Measurements from ENCODE around the gene LY6G6F.

DNA sequence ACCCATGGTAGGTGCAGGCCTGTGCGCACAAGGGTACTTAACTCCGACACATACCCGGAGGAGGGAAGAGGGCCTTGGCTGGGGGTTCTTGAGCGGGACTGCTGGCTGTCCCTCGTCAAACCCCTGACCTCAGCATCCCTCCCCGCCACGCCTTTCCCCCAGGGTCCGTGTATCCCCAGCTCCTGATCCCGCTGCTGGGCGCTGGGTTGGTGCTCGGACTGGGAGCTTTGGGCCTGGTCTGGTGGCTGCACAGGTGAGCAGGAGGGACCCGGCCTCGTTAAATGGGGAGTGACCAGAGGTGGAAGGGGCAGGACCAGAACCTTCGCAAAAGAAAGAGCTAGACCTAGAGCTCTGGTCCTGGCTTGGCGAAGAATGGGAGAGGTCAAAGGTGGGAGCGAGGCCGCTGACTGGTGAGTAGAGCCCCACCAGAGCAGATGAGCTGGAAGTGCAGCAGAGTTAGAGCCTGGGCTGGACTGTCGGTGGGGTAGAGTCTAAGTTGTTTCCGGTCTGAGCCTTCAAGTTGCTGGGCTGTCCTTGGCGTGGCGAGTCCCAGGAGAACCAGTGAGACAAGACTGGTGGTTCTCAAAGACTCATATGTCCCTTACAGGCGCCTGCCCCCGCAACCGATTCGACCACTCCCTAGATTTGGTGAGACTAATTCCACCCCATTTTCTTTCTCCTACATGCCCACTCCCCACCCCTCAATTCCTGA lies 17.5 kb downstream of the LY6G6F start:
- TF ChIP-seq, protein P1, sequence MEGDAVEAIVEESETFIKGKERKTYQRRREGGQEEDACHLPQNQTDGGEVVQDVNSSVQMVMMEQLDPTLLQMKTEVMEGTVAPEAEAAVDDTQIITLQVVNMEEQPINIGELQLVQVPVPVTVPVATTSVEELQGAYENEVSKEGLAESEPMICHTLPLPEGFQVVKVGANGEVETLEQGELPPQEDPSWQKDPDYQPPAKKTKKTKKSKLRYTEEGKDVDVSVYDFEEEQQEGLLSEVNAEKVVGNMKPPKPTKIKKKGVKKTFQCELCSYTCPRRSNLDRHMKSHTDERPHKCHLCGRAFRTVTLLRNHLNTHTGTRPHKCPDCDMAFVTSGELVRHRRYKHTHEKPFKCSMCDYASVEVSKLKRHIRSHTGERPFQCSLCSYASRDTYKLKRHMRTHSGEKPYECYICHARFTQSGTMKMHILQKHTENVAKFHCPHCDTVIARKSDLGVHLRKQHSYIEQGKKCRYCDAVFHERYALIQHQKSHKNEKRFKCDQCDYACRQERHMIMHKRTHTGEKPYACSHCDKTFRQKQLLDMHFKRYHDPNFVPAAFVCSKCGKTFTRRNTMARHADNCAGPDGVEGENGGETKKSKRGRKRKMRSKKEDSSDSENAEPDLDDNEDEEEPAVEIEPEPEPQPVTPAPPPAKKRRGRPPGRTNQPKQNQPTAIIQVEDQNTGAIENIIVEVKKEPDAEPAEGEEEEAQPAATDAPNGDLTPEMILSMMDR (IDR thresholded peaks at IDR 0.05): no peak
- TF ChIP-seq EP300 (IDR thresholded peaks at IDR 0.05) (no peak), POLR2A (IDR thresholded peaks at IDR 0.05) (no peak)
